ENCODE data around the gene ZNF267. TPM values are rescaled to one million over a fixed set of nuclear protein-coding genes. Genes with fewer than 3 reads are reported as not detected.
"Not testable (repeated sequence)": the region's sequence is repeated elsewhere in the genome, so short reads cannot be mapped to it uniquely, and the experiment has no call there.

Gene ZNF267
- polyA plus RNA-seq (2014; cell fraction: cytosol; rRNA removed), result 5.0 and 6.2 TPM in 2 replicates
- 3.8 and 4.4 TPM in 2 replicates for polyA plus RNA-seq (2014; cell fraction: nucleus; rRNA removed)

GRCh38 chr16:31873556-31874365 is at the start of gene ZNF267:
Gene ZNF267 (plus strand): TSS chr16:31873807. CDS start chr16:31873967, 160 bp downstream.
- peak; percentile 94 for DNase-seq (ENCODE audit: low spot score)

- DNase-seq (ENCODE audit: low spot score), result no peak
Observed at GRCh38 chr16:31833047-31833446, 40.6 kb upstream of the ZNF267 start.

GRCh38 chr16:31836396-31836795 is 37.2 kb upstream of the ZNF267 start:
- DNase-seq (ENCODE audit: low spot score), result not testable (repeated sequence)

- DNase-seq (ENCODE audit: low spot score), result no peak
Observed at GRCh38 chr16:31842864-31843263, 30.7 kb upstream of the ZNF267 start.

GRCh38 chr16:31848572-31848971 is 25.0 kb upstream of the ZNF267 start:
- DNase-seq (ENCODE audit: low spot score), result not testable (repeated sequence)

- DNase-seq (ENCODE audit: low spot score), result no peak
Observed at GRCh38 chr16:31853291-31853690, 20.3 kb upstream of the ZNF267 start.

GRCh38 chr16:31860508-31860907 is 13.1 kb upstream of the ZNF267 start:
- DNase-seq (ENCODE audit: low spot score), result no peak

GRCh38 chr16:31861455-31861854 is 12.2 kb upstream of the ZNF267 start:
- DNase-seq (ENCODE audit: low spot score), result no peak

GRCh38 chr16:31862761-31863160 is 10.8 kb upstream of the ZNF267 start:
- no peak for DNase-seq (ENCODE audit: low spot score)

GRCh38 chr16:31868164-31868563 is 5.4 kb upstream of the ZNF267 start:
- DNase-seq (ENCODE audit: low spot score), result no peak

- peak; percentile 72 for DNase-seq (ENCODE audit: low spot score)
Observed at GRCh38 chr16:31868691-31869167, 4.9 kb upstream of the ZNF267 start.

GRCh38 chr16:31869511-31870201 is 4.0 kb upstream of the ZNF267 start:
- DNase-seq (ENCODE audit: low spot score), result no peak

- DNase-seq (ENCODE audit: low spot score), result no peak
Observed at GRCh38 chr16:31870809-31871208, 2.8 kb upstream of the ZNF267 start.

- no peak for DNase-seq (ENCODE audit: low spot score)
Observed at GRCh38 chr16:31871510-31871909, 2.1 kb upstream of the ZNF267 start.

GRCh38 chr16:31872201-31872600 is 1.4 kb upstream of the ZNF267 start:
- DNase-seq (ENCODE audit: low spot score), result no peak

- DNase-seq (ENCODE audit: low spot score), result peak; percentile 18
Observed at GRCh38 chr16:31874366-31875111, 932 bp downstream of the ZNF267 start.

GRCh38 chr16:31875112-31875803 is 1.7 kb downstream of the ZNF267 start:
- no peak for DNase-seq (ENCODE audit: low spot score)

GRCh38 chr16:31875928-31876547 is 2.4 kb downstream of the ZNF267 start:
- DNase-seq (ENCODE audit: low spot score), result no peak

GRCh38 chr16:31876951-31877828 is 3.6 kb downstream of the ZNF267 start:
- DNase-seq (ENCODE audit: low spot score), result no peak

Measured in SK-N-DZ (cell line).